Right ventricle myocardium superior (tissue), 1 donor: ENCODE measurements around the gene UCP1. TPM values are rescaled to one million over a fixed set of nuclear protein-coding genes. Genes with fewer than 3 reads are reported as not detected.
"Not testable (repeated sequence)": the region's sequence is repeated elsewhere in the genome, so short reads cannot be mapped to it uniquely, and the experiment has no call there.

Experiments
- ATAC-seq: fragments of 200-7000 bp; cut with Tn5 transposase; one replicate; pipeline ENCODE4 v1.9.1; 2020; ENCODE audit warnings: mild to moderate bottlenecking; ENCODE audit not compliant: poor library complexity
- DNase-seq: peaks from one replicate; pipeline ENCODE4 v3.0.0-alpha.2; 2020
- intact Hi-C: fragments of 100-400 bp; cut with DNase I; formaldehyde crosslinking; loops from one replicate; pipeline ENCODE4 v1.11.2; 2022
- total RNA-seq: library from RNA; stranded (reverse); fragmentation: NEBNext Ultra II Directional; extraction: Animal tissue kit (Norgen Biotek cat#: 25700); gene quantifications from one replicate; pipeline ENCODE4 v1.2.1, GENCODE V29; 2021
- donor health status: DM: no; HTN: yes; CAD: no; lungs with severe emphysema.

UCP1 gene
- total RNA-seq, 1 donor from 2014 or later, result not detected

- intact Hi-C loops, result no loop called here
- DNase-seq, result no peak
- ATAC-seq, result no peak
Measured at GRCh38 chr4:140557831-140558435, 10.8 kb downstream of the UCP1 start.

GRCh38 chr4:140556372-140557085, 12.2 kb downstream of the UCP1 start:
- intact Hi-C loops, result no loop called here
- no peak for ATAC-seq
- DNase-seq, result no peak

DNA sequence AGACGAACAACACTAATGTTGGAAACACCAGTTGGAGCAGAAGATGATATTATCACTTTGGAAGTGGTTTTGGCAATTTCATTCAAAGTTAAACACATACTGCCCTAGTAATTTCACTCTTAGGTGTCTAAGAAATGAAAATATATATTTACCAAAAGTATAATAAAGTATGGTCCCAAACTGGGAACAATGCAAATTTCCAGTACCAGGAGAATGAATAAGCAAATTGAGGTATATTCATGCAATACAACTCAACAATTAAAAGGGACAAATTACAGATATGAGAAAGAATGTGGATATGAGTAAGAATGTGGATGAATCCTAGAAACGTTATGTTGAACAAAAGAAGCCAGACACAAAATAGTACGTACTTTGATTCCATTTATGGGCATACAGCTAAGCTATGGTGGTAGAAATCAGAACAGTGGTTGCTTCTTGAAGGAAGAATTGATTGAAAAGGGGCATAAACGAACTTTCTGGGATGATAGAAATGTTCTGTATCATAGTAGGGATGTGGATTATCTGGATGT, 34.7 kb downstream of the UCP1 start:
- no peak for DNase-seq
- intact Hi-C loops, result no loop called here
- ATAC-seq, result no peak

- DNase-seq (no peak), ATAC-seq (peak; percentile 71)
- intact Hi-C loops, result loop anchor here (10.0 kb wide), 2 partner anchors 105 to 605 kb away; partner anchors contain the start of genes CLGN and RNF150
Measured at GRCh38 chr4:140529434-140529833, 39.3 kb downstream of the UCP1 start.

GRCh38 chr4:140523857-140524742, 44.7 kb downstream of the UCP1 start, which contains the start of gene ELMOD2:
TSS of gene ELMOD2 (plus strand) at chr4:140524168. CDS start at chr4:140525429, 1,261 bp downstream.
- DNase-seq, result peak; percentile 100
- intact Hi-C loops, result loop anchor here (5.0 to 10.0 kb wide), 3 partner anchors 99 to 611 kb away; partner anchors contain the start of genes CLGN, RNF150 and SCOC
- peak; percentile 100 for ATAC-seq

GRCh38 chr4:140523370-140523856, 45.3 kb downstream of the UCP1 start:
- intact Hi-C loops, result loop anchor here (5.0 to 10.0 kb wide), 3 partner anchors 99 to 611 kb away; partner anchors contain the start of genes CLGN, RNF150 and SCOC
- DNase-seq (no peak), ATAC-seq (peak; percentile 4)

- intact Hi-C loops, result no loop called here
- ATAC-seq, result no peak
- DNase-seq, result no peak
Measured at GRCh38 chr4:140515423-140515822, 53.3 kb downstream of the UCP1 start.

DNA sequence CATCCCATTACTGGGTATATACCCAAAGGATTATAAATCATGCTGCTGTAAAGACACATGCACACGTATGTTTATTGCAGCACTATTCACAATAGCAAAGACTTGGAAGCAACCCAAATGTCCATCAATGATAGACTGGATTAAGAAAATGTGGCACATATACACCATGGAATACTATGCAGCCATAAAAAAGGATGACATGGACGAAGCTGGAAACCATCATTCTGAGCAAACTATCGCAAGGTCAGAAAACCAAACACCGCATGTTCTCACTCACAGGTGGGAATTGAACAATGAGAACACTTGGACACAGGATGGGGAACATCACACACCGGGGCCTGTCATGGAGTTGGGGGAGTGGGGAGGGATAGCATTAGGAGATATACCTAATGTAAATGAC, 55.0 kb downstream of the UCP1 start:
- DNase-seq, ATAC-seq, intact Hi-C loops: not testable (repeated sequence)

Other genes starting within 250 kb of the UCP1 start
- 67.9 TPM for gene SCOC, start 195.3 kb downstream of the UCP1 start, total RNA-seq
- gene CLGN, start 141.3 kb downstream of the UCP1 start, total RNA-seq, result 77.8 TPM
- gene MGAT4D, start 70.7 kb downstream of the UCP1 start, total RNA-seq, result not detected
- gene ELMOD2, start 44.8 kb downstream of the UCP1 start, total RNA-seq, result 10.5 TPM
- 10.0 TPM for gene TBC1D9, start 187.4 kb upstream of the UCP1 start, total RNA-seq